Nephron (organoid): ENCODE data around the gene EXOC3L1.

Experiments
- H3K27ac Mint-ChIP-seq, 3 experiments: 2 replicates each; pipeline ENCODE4 v1.8.0; 2020; ENCODE audit warnings: mixed read lengths in 3 of 3, mild to moderate bottlenecking in 2 of 3, moderate library complexity in 1 of 3
- H3K27me3 Mint-ChIP-seq: 2 replicates; pipeline ENCODE4 v1.8.0; 2021; ENCODE audit warnings: low read depth, mild to moderate bottlenecking, moderate library complexity, mixed read lengths
- H3K36me3 Mint-ChIP-seq: 2 replicates; pipeline ENCODE4 v1.8.0; 2020; ENCODE audit warnings: low read depth, mixed read lengths
- H3K4me1 Mint-ChIP-seq: 2 replicates; pipeline ENCODE4 v1.8.0; 2020; ENCODE audit warnings: mixed read lengths
- H3K4me3 Mint-ChIP-seq, 3 experiments: 2 replicates each; pipeline ENCODE4 v1.8.0; 2020; ENCODE audit warnings: mild to moderate bottlenecking in 3 of 3, mixed read lengths in 3 of 3, moderate library complexity in 2 of 3
- H3K9me3 Mint-ChIP-seq: 2 replicates; pipeline ENCODE4 v1.8.0; 2020; ENCODE audit warnings: mixed read lengths
- CTCF ChIP-seq, 3 experiments: fragments of 200-600 bp; sonication (generic); IDR thresholded peaks; one replicate each; pipeline ENCODE4 v1.5.0; 2021; ENCODE audit warnings: antibody characterized with exemption in 3 of 3; ENCODE audit not compliant: unreplicated experiment in 3 of 3

Gene EXOC3L1

GRCh38 chr16:67167588-67167987 is 22.3 kb downstream of the EXOC3L1 start:
- H3K4me3 Mint-ChIP-seq: no peak overlapping the region
- peaks cover 31% of the 10 kb centered on the region for H3K4me1 Mint-ChIP-seq
- H3K27ac Mint-ChIP-seq: no peak overlapping the region
- no peak for TF ChIP-seq CTCF (IDR thresholded peaks at IDR 0.05; ENCODE audit: unreplicated experiment in 3 of 3)
- H3K9me3 Mint-ChIP-seq: no peaks in the 10 kb centered on the region
- no peaks in the 10 kb centered on the region for H3K36me3 Mint-ChIP-seq
- H3K27me3 Mint-ChIP-seq: peaks cover 92% of the 10 kb centered on the region

GRCh38 chr16:67166598-67167168 is 23.3 kb downstream of the EXOC3L1 start:
- Mint-ChIP-seq H3K4me1 (peaks cover 35% of the 10 kb centered on the region), H3K36me3 (no peaks in the 10 kb centered on the region), H3K4me3 (no peak overlapping the region), H3K27ac (no peak overlapping the region), H3K9me3 (no peaks in the 10 kb centered on the region), H3K27me3 (peaks cover 92% of the 10 kb centered on the region)
- TF ChIP-seq CTCF (IDR thresholded peaks at IDR 0.05; ENCODE audit: unreplicated experiment in 3 of 3): no peak

GRCh38 chr16:67166110-67166547 is 23.8 kb downstream of the EXOC3L1 start:
- no peaks in the 10 kb centered on the region for H3K9me3 Mint-ChIP-seq
- H3K36me3 Mint-ChIP-seq: no peaks in the 10 kb centered on the region

GRCh38 chr16:67165121-67166078 is 24.5 kb downstream of the EXOC3L1 start:
- H3K27me3 Mint-ChIP-seq: peaks cover 95% of the 10 kb centered on the region
- H3K27ac Mint-ChIP-seq: no peak overlapping the region
- H3K9me3 Mint-ChIP-seq: no peaks in the 10 kb centered on the region
- H3K36me3 Mint-ChIP-seq: no peaks in the 10 kb centered on the region
- peaks cover 33% of the 10 kb centered on the region for H3K4me1 Mint-ChIP-seq
- peak overlapping the region; percentile 37 to 55 (median 44) for H3K4me3 Mint-ChIP-seq
- no peak for TF ChIP-seq CTCF (IDR thresholded peaks at IDR 0.05; ENCODE audit: unreplicated experiment in 3 of 3)

More at GRCh38 chr16:67166110-67166547, 23.8 kb downstream of the EXOC3L1 start:
- H3K4me1 Mint-ChIP-seq: peaks cover 33% of the 10 kb centered on the region
- no peak overlapping the region for H3K27ac Mint-ChIP-seq
- H3K4me3 Mint-ChIP-seq: no peak overlapping the region
- peaks cover 92% of the 10 kb centered on the region for H3K27me3 Mint-ChIP-seq
- TF ChIP-seq CTCF (IDR thresholded peaks at IDR 0.05; ENCODE audit: unreplicated experiment in 3 of 3): no peak

- H3K27me3 Mint-ChIP-seq: peaks cover 95% of the 10 kb centered on the region
- no peak within 1 kb of the TSS for H3K27ac Mint-ChIP-seq
- no peaks in the 10 kb centered on the region for H3K9me3 Mint-ChIP-seq
- no peaks in the 10 kb centered on the region for H3K36me3 Mint-ChIP-seq
- no peak for TF ChIP-seq CTCF (IDR thresholded peaks at IDR 0.05; ENCODE audit: unreplicated experiment in 3 of 3)
- H3K4me1 Mint-ChIP-seq: peaks cover 27% of the 10 kb centered on the region
- H3K4me3 Mint-ChIP-seq: peak within 1 kb of the TSS; percentile 55 to 67 (median 64)
These were observed 25.3 kb downstream of the EXOC3L1 start, which contains the start of gene HSF4 for GRCh38 chr16:67164599-67165061. TSS of gene HSF4 (plus strand) at chr16:67164745. CDS start at chr16:67164812, 67 bp downstream.
